Astrocyte of the spinal cord (primary cell): ENCODE results near the gene INSYN2B.

Source experiments
- DNase-seq: peaks from one replicate; pipeline ENCODE4 v3.0.0; 2011; ENCODE audit warnings: low read depth, low spot score
- H3K4me3 ChIP-seq: 2 replicates; pipeline ENCODE4 v1.5.1; 2011; ENCODE audit warnings: low read depth, mild to moderate bottlenecking, low read length, moderate library complexity
- in situ Hi-C: cut with HindIII; loops from 2 replicates; pipeline ENCODE4 v1.10.0; 2017; ENCODE audit warnings: low sequenced_read_pairs
- TF ChIP-seq, protein P1 (sequence below): IDR thresholded peaks from 2 replicates; pipeline ENCODE4 v1.5.1; 2012; ENCODE audit warnings: low read depth, mild to moderate bottlenecking, low read length, inconsistent platforms

INSYN2B gene

DNA sequence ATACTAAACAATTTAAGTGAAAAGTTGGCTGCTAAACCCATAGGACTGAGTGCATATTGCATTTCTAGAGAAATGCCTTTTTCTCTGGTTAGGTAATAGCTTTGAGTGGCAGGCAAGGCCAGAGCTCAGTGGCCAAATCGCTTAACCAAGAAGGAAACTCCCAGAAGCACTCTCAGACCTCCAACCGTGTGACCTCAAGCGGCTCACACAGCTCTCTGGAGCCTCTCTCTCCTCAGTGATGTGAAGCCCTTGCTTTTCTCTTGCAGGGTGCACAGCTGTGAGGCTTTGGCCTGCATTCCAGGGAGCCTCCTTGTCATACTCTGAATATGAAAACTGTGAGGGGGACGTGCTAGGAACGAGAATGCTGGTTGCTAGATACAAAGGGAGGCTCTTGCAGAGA is 106.7 kb downstream of the INSYN2B start:
- in situ Hi-C loops = no loop called here
- TF ChIP-seq, protein P1, sequence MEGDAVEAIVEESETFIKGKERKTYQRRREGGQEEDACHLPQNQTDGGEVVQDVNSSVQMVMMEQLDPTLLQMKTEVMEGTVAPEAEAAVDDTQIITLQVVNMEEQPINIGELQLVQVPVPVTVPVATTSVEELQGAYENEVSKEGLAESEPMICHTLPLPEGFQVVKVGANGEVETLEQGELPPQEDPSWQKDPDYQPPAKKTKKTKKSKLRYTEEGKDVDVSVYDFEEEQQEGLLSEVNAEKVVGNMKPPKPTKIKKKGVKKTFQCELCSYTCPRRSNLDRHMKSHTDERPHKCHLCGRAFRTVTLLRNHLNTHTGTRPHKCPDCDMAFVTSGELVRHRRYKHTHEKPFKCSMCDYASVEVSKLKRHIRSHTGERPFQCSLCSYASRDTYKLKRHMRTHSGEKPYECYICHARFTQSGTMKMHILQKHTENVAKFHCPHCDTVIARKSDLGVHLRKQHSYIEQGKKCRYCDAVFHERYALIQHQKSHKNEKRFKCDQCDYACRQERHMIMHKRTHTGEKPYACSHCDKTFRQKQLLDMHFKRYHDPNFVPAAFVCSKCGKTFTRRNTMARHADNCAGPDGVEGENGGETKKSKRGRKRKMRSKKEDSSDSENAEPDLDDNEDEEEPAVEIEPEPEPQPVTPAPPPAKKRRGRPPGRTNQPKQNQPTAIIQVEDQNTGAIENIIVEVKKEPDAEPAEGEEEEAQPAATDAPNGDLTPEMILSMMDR = no peak
- H3K4me3 ChIP-seq = no peak overlapping the region
- DNase-seq = peak; percentile 88

DNA sequence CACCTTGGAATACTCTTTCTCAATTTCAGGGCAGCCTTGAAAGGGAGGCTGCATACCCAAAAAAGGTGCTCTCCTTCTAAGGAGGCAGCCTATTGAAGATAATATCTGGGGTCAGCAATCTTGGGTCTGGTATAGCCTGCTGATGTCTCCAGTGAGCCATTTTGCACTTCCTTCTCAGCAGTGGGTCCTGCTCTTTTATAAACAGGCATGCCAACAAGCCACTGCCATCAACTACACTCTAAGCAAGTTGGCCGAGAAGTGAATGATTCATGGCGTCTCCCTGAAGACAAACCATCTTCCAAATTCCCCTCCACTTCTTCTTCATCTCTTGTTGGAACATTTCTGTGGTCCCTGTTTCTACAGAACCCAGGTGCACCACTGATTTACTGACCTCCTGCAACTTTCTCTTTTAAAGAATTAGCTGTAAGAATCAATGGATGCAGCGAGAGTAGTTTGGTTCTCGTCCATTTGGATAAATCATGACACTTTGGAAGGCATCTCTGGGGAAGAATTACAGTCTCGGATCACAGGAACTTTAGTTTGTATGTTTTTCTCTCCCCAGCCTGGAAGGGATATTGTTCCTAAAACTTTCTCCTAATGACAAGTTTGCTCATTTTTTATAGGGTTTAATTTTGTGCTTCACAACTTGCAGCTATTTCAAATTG is 108.3 kb downstream of the INSYN2B start:
- in situ Hi-C loops = no loop called here
- TF ChIP-seq, protein P1 = no peak

DNA sequence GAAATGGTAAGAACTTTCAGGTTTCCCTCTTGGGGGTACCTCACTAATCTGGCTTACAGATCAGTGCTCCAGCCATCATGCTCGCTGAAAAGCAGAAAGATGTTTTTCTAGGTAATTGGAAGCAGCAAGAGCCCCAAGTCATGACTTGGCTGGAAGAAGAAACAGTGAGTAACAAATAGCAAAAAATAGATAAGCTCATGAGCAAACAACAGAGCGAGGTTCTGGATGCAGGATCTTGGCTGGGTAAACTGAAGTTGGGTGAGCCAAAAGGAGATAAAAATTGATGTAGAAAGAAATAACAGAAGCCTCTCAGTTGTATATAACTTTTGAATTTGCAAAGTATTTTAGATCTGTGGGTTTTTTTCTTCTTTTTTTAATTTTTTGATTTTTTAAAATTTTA is 110.1 kb downstream of the INSYN2B start:
- in situ Hi-C loops = no loop called here
- no peak overlapping the region for H3K4me3 ChIP-seq
- TF ChIP-seq, protein P1 = no peak
- no peak for DNase-seq

More for the DNA sequence above, 108.3 kb downstream of the INSYN2B start:
- H3K4me3 ChIP-seq = no peak overlapping the region
- peak; percentile 55 for DNase-seq

DNA sequence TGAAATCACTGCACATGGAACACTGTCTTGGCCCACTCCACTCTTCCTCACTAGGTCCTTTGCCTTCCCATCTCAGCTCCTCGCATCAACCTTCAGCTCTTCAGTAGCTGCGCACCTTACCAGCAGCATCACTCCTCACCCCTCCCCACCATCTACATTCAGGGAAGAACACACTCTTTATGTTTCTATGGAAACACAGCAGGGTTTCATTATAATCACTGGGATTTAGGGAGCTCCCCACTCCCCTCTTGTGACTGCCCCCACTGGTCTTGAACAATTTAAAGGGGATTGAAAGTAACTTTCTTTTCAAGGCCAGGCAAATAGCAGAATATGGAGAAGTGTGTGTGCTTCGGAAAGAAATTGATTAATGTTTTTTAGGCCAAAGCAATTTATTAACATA is 111.2 kb downstream of the INSYN2B start:
- no peak for DNase-seq
- in situ Hi-C loops = no loop called here
- TF ChIP-seq, protein P1 = no peak
- H3K4me3 ChIP-seq = no peak overlapping the region

DNA sequence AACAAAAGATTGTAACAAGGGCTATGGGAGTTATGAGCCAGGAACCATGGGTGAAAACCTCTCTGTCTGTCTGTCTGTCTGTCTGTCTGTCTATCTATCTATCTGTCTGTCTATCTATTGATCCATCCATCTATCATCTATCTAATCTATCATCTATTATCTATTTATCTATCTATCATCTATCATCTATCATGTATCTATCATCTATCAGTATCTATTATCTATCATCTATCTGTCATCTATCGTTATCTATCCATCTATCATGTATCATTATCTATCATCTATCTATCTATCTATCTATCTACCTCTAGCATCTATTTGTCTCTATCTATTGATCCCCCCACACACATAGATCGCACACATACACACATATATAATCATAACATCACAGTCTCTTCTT is 112.9 kb downstream of the INSYN2B start:
- DNase-seq = no peak
- TF ChIP-seq, protein P1 = no peak
- no peak overlapping the region for H3K4me3 ChIP-seq
- in situ Hi-C loops = no loop called here

DNA sequence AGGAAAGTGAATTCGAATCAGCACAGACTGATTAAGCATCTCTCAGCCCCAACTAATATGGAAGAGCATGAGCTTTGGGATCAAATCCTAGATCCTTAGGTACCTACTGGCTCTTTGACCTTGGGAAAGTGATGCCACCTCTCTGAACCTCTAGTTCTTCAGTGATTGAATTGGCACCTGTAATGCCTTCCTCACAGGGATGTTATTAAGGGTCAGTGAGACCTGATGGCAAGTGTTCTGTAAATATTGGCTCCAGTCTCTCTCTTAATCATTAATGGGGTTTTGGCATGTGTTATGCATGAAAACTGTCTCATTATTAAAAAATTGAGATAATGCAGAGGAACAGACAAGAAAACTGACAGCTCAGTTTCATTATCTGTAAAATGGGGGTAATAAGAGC is 115.8 kb downstream of the INSYN2B start:
- TF ChIP-seq, protein P1 = no peak
- no peak for DNase-seq
- no peak overlapping the region for H3K4me3 ChIP-seq
- in situ Hi-C loops = no loop called here
